Endodermal cell (in vitro differentiated cells): ENCODE data around the gene TSR1. TPM values are rescaled to one million over a fixed set of nuclear protein-coding genes. Genes with fewer than 3 reads are reported as not detected.

Source experiments
- DNase-seq: peaks from one replicate; pipeline ENCODE4 v3.0.0-alpha.2; 2017
- H3K27ac ChIP-seq: 2 replicates; pipeline ENCODE4 v1.5.1; 2013; ENCODE audit warnings: mild to moderate bottlenecking, low read depth, low read length, moderate library complexity
- H3K27me3 ChIP-seq: 2 replicates; pipeline ENCODE4 v1.6.1; 2013; ENCODE audit warnings: mild to moderate bottlenecking, low read length, moderate library complexity; ENCODE audit not compliant: insufficient read depth, control insufficient read depth, poor library complexity, severe bottlenecking
- H3K36me3 ChIP-seq: 2 replicates; pipeline ENCODE4 v1.7.0; 2013; ENCODE audit warnings: mild to moderate bottlenecking, low read length, moderate library complexity; ENCODE audit not compliant: control insufficient read depth, insufficient read depth
- H3K4me1 ChIP-seq: one replicate; pipeline ENCODE4 v1.7.0; 2013; ENCODE audit warnings: low read length; ENCODE audit not compliant: control insufficient read depth, insufficient read depth
- H3K4me3 ChIP-seq: 2 replicates; pipeline ENCODE4 v1.5.1; 2013; ENCODE audit warnings: mild to moderate bottlenecking, low read length, moderate library complexity
- H3K9ac ChIP-seq: 2 replicates; pipeline ENCODE4 v1.6.1; 2013; ENCODE audit warnings: mild to moderate bottlenecking, low read length, moderate library complexity; ENCODE audit not compliant: poor library complexity, severe bottlenecking; ENCODE audit errors: extremely low read depth
- H3K9me3 ChIP-seq: 2 replicates; pipeline ENCODE4 v1.6.1; 2013; ENCODE audit warnings: mild to moderate bottlenecking, low read length, moderate library complexity; ENCODE audit not compliant: control insufficient read depth
- H3K27ac Mint-ChIP-seq: 2 replicates; pipeline ENCODE4 v1.8.0; 2020; ENCODE audit warnings: mixed read lengths
- H3K27me3 Mint-ChIP-seq: 2 replicates; pipeline ENCODE4 v1.8.0; 2021; ENCODE audit warnings: mild to moderate bottlenecking, mixed read lengths; ENCODE audit not compliant: insufficient read depth
- H3K36me3 Mint-ChIP-seq: 2 replicates; pipeline ENCODE4 v1.8.0; 2020; ENCODE audit warnings: low read depth, mixed read lengths
- H3K4me1 Mint-ChIP-seq: 2 replicates; pipeline ENCODE4 v1.8.0; 2020; ENCODE audit warnings: mixed read lengths
- H3K4me3 Mint-ChIP-seq: 2 replicates; pipeline ENCODE4 v1.8.0; 2020; ENCODE audit warnings: mild to moderate bottlenecking, moderate library complexity, mixed read lengths
- H3K9me3 Mint-ChIP-seq: 2 replicates; pipeline ENCODE4 v1.8.0; 2020; ENCODE audit warnings: mild to moderate bottlenecking, mixed read lengths
- CTCF ChIP-seq: fragments of 200-600 bp; sonication (generic); conservative IDR thresholded peaks from 2 replicates; pipeline ENCODE4 v1.5.0; 2021; ENCODE audit warnings: antibody characterized with exemption, mild to moderate bottlenecking
- WGBS, 2 experiments: methylation state at CpG; one replicate each; pipeline versions ENCODE4 v1.1.5 to v1.1.7; 2013; ENCODE audit warnings: missing lambda C conversion rate in 2 of 2, mixed read lengths in 1 of 2; ENCODE audit not compliant: insufficient coverage in 1 of 2, insufficient read length in 1 of 2; 5-methylcytosine and 5-hydroxymethylcytosine counted together
- total RNA-seq, 2 donors: library from RNA; stranded (reverse); fragmentation: NEBNext Ultra II Directional in 1 of 2; extraction: Animal tissue kit (Norgen Biotek cat#: 25700) in 1 of 2; gene quantifications; 2 replicates in 1 of 2; 3 replicates in 1 of 2; pipeline ENCODE4 v1.2.1, GENCODE V29; 2021

TSR1 gene
- total RNA-seq, 2 donors from 2014 or later, result 40.1 to 43.3 TPM

GRCh38 chr17:2374549-2375285, 38.5 kb upstream of the TSR1 start:
- DNase-seq, result no peak
- Mint-ChIP-seq H3K27me3 (no peaks in the 10 kb centered on the region), H3K4me1 (peaks cover under 1% of the 10 kb centered on the region), H3K9me3 (no peaks in the 10 kb centered on the region), H3K4me3 (no peak overlapping the region), H3K27ac (no peak overlapping the region), H3K36me3 (peaks cover 15% of the 10 kb centered on the region)
- Histone ChIP-seq H3K4me3 (no peak overlapping the region), H3K9ac (no peak overlapping the region), H3K27me3 (no peaks in the 10 kb centered on the region), H3K9me3 (no peaks in the 10 kb centered on the region), H3K36me3 (peaks cover 28% of the 10 kb centered on the region), H3K27ac (no peak overlapping the region), H3K4me1 (no peaks in the 10 kb centered on the region)
- no peak for TF ChIP-seq CTCF
- 90 to 98% methylated on average over 9 to 11 of the region's 11 CpGs for WGBS, 2 experiments

- Mint-ChIP-seq H3K9me3 (no peaks in the 10 kb centered on the region), H3K27me3 (no peaks in the 10 kb centered on the region), H3K4me1 (peaks cover 1% of the 10 kb centered on the region), H3K4me3 (no peak overlapping the region), H3K27ac (no peak overlapping the region), H3K36me3 (peaks cover 15% of the 10 kb centered on the region)
- TF ChIP-seq CTCF, result no peak
- Histone ChIP-seq H3K36me3 (peaks cover 23% of the 10 kb centered on the region), H3K27me3 (no peaks in the 10 kb centered on the region), H3K9me3 (no peaks in the 10 kb centered on the region), H3K9ac (no peak overlapping the region), H3K4me1 (no peaks in the 10 kb centered on the region), H3K4me3 (no peak overlapping the region), H3K27ac (no peak overlapping the region)
- DNase-seq, result no peak
- WGBS, 2 experiments, result 90 to 95% methylated on average over 16 to 18 of the region's 18 CpGs
Observed at GRCh38 chr17:2373179-2373578, 36.9 kb upstream of the TSR1 start.

GRCh38 chr17:2372681-2373080, 36.4 kb upstream of the TSR1 start:
- Histone ChIP-seq H3K9ac (no peak overlapping the region), H3K27me3 (no peaks in the 10 kb centered on the region), H3K4me3 (no peak overlapping the region), H3K9me3 (no peaks in the 10 kb centered on the region), H3K36me3 (peaks cover 20% of the 10 kb centered on the region), H3K4me1 (no peaks in the 10 kb centered on the region), H3K27ac (no peak overlapping the region)
- Mint-ChIP-seq H3K4me1 (peaks cover 1% of the 10 kb centered on the region), H3K36me3 (peaks cover 12% of the 10 kb centered on the region), H3K9me3 (no peaks in the 10 kb centered on the region), H3K27me3 (no peaks in the 10 kb centered on the region), H3K4me3 (no peak overlapping the region), H3K27ac (no peak overlapping the region)
- 89 to 97% methylated on average over 9 to 16 of the region's 16 CpGs for WGBS, 2 experiments
- no peak for TF ChIP-seq CTCF
- DNase-seq, result no peak
